NT2/D1 (cell line): ENCODE results near the gene SAMD15.

Source experiments
- SUZ12 ChIP-seq: IDR thresholded peaks from 2 replicates; pipeline ENCODE4 v1.6.1; 2011; ENCODE audit not compliant: insufficient read length, insufficient read depth; ENCODE audit errors: extremely low read depth
- YY1 ChIP-seq: IDR thresholded peaks from 2 replicates; pipeline ENCODE4 v1.6.1; 2011; ENCODE audit not compliant: insufficient read length, insufficient read depth
- ZNF274 ChIP-seq: IDR thresholded peaks from 2 replicates; pipeline ENCODE4 v1.6.1; 2011; ENCODE audit warnings: mild to moderate bottlenecking, low read depth, low read length

DNA sequence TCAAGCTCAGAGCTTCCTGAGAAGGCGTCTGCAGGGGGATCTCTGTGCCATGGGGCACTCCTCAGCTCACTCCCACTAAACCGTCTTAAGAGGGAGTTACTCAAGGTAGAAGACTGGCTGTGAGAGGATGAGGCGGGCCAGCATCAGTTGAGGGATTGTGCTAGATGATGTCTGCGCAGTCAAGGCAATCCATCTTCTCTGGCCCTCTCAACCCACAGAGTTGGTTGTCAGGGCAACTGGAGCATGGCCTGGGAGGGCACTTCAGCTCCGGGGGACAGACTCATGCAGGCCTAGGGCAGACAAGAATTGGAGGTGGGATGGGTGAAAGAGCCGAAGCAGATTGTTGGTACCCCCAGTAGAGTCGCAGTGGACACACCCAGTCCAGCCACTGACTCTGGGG, 47.3 kb upstream of the SAMD15 start:
- TF ChIP-seq YY1 (no peak), SUZ12 (no peak), ZNF274 (no peak)
